HepG2 (cell line): ENCODE data around the gene TGFA. TPM values are rescaled to one million over a fixed set of nuclear protein-coding genes. Genes with fewer than 3 reads are reported as not detected.
A peak's percentile ranks its signal among the peaks of the same experiment; 100 is the strongest.

Experiments used
- CCAR2 ChIP-seq: fragments of 200-400 bp; formaldehyde crosslinking; optimal IDR thresholded peaks from 2 replicates; pipeline ENCODE3; 2018; ENCODE audit warnings: low read depth, mild to moderate bottlenecking, low read length, moderate library complexity
- DMAP1 ChIP-seq: IDR thresholded peaks from 2 replicates; pipeline ENCODE4 v1.6.1; 2016
- HIVEP1 ChIP-seq: sonication (generic); formaldehyde crosslinking; IDR thresholded peaks from 2 replicates; pipeline ENCODE4 v1.4.0; 2020; ENCODE audit warnings: mild to moderate bottlenecking, missing genetic modification reagents
- KLF15 ChIP-seq: sonication (generic); formaldehyde crosslinking; IDR thresholded peaks from 2 replicates; pipeline ENCODE4 v1.8.1; 2023; ENCODE audit warnings: borderline replicate concordance, mild to moderate bottlenecking, inconsistent platforms, missing genetic modification reagents, mixed read lengths
- MTA1 ChIP-seq: sonication (generic); formaldehyde crosslinking; IDR thresholded peaks from 2 replicates; pipeline ENCODE4 v1.4.0; 2020; ENCODE audit warnings: missing genetic modification reagents, mild to moderate bottlenecking, borderline replicate concordance
- NFYC ChIP-seq: IDR thresholded peaks from 2 replicates; pipeline ENCODE4 v1.6.1; 2016; ENCODE audit warnings: missing genetic modification reagents, missing compliant biosample characterization
- RFXANK ChIP-seq: IDR thresholded peaks from 2 replicates; pipeline ENCODE4 v1.6.1; 2016
- ZMYM3 ChIP-seq: sonication (generic); formaldehyde crosslinking; IDR thresholded peaks from 2 replicates; pipeline ENCODE4 v1.5.1; 2020; ENCODE audit warnings: mild to moderate bottlenecking, missing genetic modification reagents
- ZNF552 ChIP-seq: sonication (generic); formaldehyde crosslinking; IDR thresholded peaks from 2 replicates; pipeline ENCODE4 v1.9.0; 2022; ENCODE audit warnings: missing genetic modification reagents, mild to moderate bottlenecking, borderline replicate concordance
- ZNF564 ChIP-seq: sonication (generic); formaldehyde crosslinking; IDR thresholded peaks from 2 replicates; pipeline ENCODE4 v1.8.1; 2023; ENCODE audit warnings: mild to moderate bottlenecking, missing genetic modification reagents
- ZNF720 ChIP-seq: sonication (generic); formaldehyde crosslinking; IDR thresholded peaks from 2 replicates; pipeline ENCODE4 v1.4.0; 2020; ENCODE audit warnings: missing genetic modification reagents
- ZNF737 ChIP-seq: sonication (generic); formaldehyde crosslinking; IDR thresholded peaks from 2 replicates; pipeline ENCODE4 v1.5.0; 2020; ENCODE audit warnings: missing genetic modification reagents, mild to moderate bottlenecking, borderline replicate concordance
- polyA plus RNA-seq, 8 experiments: library from polyadenylated mRNA; depleted of rRNA in 3 of 8; stranded (reverse) in 7 of 8; unstranded in 1 of 8; fragments of >200 nt; fragmentation: Illumina TruSeq in 4 of 8; extraction: Trizol in 4 of 8; gene quantifications; 2 replicates each; pipeline versions ENCODE4 v1.2.1 to v1.2.3, GENCODE V29; 2011 to 2016; ENCODE audit warnings: low read depth in 4 of 8, missing spikeins in 1 of 8, mixed read lengths in 1 of 8; ENCODE audit not compliant: insufficient read depth in 1 of 8
- total RNA-seq, 5 experiments: library from RNA; depleted of rRNA; stranded (reverse); fragments of >200 nt; fragmentation: Illumina TruSeq; extraction: Trizol; gene quantifications; 2 replicates each; pipeline ENCODE4 v1.2.3, GENCODE V29; 2016; ENCODE audit warnings: low read depth in 1 of 5
- TF ChIP-seq, protein P1 (sequence below): sonication (generic); formaldehyde crosslinking; IDR thresholded peaks from 2 replicates; pipeline ENCODE4 v1.4.0; 2020; ENCODE audit warnings: mild to moderate bottlenecking, missing genetic modification reagents
- TF ChIP-seq, protein P2 (sequence below): sonication (generic); formaldehyde crosslinking; conservative IDR thresholded peaks from 2 replicates; pipeline ENCODE4 v1.4.0; 2020; ENCODE audit warnings: mild to moderate bottlenecking, missing genetic modification reagents, moderate library complexity
- TF ChIP-seq, protein P3 (sequence below): sonication (generic); formaldehyde crosslinking; IDR thresholded peaks from 2 replicates; pipeline ENCODE4 v1.9.0; 2021; ENCODE audit warnings: mild to moderate bottlenecking, missing genetic modification reagents
- TF ChIP-seq, protein P4 (sequence below): IDR thresholded peaks from 2 replicates; pipeline ENCODE4 v1.6.1; 2016; ENCODE audit warnings: missing biosample characterization, missing genetic modification reagents, low read depth

Gene TGFA
- total and polyA plus RNA-seq, 2 of the 13 experiments (the other 11 are each of a cell fraction or from before 2014, with no cell fraction given) = 7.8 to 15.3 TPM

DNA sequence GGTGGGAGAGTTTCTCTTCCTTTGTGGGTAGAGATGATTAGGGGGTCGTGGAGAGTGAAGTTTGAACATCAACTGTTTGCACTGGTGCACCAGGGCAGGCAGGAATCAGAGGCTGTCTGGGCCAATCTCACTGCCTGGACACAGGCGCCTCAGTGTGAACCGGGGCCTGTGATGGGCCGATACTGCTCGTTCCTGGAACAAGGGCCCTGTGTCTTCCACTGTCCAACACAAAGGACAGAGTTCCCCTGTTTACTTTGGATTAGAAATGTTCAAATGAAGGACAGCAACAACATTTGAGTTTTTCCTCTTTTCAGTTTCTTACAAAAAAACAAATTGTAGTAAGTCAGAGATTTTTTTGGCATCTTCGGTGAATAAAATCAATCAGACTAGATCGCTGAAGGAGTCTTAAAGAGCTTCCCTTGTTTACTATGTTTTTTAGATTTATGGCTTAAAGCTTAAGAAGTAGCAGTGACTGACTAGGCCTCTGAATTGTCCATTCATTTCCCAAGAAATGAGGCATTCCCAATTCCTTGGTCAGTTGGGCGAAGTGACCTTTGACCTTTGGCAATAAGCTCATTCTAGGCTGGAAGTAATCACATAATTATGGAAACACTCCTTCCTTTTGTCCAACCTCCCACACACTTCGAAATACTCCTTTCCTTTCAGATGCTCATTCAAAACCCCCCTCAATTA, 11.6 kb upstream of the TGFA start (continued):
- TF ChIP-seq RFXANK (CRISPR knock-in tag) (peak; percentile 90; the same call in 1 of the 2 replicates), CCAR2 (no peak), MTA1 (peak; percentile 86; the same call in 1 of the 2 replicates), ZNF552 (CRISPR knock-in tag) (no peak), ZMYM3 (peak; percentile 45; the same call in 1 of the 2 replicates), KLF15 (CRISPR knock-in tag) (no peak), HIVEP1 (CRISPR knock-in tag) (no peak), NFYC (0 out of 2 replicates have a peak, but pooled peaks have one; percentile 16), ZNF564 (CRISPR knock-in tag) (no peak), DMAP1 (peak; percentile 79), ZNF720 (no peak), ZNF737 (CRISPR knock-in tag) (no peak)
- TF ChIP-seq, protein P1, sequence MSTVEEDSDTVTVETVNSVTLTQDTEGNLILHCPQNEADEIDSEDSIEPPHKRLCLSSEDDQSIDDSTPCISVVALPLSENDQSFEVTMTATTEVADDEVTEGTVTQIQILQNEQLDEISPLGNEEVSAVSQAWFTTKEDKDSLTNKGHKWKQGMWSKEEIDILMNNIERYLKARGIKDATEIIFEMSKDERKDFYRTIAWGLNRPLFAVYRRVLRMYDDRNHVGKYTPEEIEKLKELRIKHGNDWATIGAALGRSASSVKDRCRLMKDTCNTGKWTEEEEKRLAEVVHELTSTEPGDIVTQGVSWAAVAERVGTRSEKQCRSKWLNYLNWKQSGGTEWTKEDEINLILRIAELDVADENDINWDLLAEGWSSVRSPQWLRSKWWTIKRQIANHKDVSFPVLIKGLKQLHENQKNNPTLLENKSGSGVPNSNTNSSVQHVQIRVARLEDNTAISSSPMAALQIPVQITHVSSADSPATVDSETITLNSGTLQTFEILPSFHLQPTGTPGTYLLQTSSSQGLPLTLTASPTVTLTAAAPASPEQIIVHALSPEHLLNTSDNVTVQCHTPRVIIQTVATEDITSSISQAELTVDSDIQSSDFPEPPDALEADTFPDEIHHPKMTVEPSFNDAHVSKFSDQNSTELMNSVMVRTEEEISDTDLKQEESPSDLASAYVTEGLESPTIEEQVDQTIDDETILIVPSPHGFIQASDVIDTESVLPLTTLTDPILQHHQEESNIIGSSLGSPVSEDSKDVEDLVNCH (CRISPR knock-in tag) = no peak
- TF ChIP-seq, protein P2, sequence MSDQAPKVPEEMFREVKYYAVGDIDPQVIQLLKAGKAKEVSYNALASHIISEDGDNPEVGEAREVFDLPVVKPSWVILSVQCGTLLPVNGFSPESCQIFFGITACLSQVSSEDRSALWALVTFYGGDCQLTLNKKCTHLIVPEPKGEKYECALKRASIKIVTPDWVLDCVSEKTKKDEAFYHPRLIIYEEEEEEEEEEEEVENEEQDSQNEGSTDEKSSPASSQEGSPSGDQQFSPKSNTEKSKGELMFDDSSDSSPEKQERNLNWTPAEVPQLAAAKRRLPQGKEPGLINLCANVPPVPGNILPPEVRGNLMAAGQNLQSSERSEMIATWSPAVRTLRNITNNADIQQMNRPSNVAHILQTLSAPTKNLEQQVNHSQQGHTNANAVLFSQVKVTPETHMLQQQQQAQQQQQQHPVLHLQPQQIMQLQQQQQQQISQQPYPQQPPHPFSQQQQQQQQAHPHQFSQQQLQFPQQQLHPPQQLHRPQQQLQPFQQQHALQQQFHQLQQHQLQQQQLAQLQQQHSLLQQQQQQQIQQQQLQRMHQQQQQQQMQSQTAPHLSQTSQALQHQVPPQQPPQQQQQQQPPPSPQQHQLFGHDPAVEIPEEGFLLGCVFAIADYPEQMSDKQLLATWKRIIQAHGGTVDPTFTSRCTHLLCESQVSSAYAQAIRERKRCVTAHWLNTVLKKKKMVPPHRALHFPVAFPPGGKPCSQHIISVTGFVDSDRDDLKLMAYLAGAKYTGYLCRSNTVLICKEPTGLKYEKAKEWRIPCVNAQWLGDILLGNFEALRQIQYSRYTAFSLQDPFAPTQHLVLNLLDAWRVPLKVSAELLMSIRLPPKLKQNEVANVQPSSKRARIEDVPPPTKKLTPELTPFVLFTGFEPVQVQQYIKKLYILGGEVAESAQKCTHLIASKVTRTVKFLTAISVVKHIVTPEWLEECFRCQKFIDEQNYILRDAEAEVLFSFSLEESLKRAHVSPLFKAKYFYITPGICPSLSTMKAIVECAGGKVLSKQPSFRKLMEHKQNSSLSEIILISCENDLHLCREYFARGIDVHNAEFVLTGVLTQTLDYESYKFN (CRISPR knock-in tag) = peak; percentile 91
- TF ChIP-seq, protein P3, sequence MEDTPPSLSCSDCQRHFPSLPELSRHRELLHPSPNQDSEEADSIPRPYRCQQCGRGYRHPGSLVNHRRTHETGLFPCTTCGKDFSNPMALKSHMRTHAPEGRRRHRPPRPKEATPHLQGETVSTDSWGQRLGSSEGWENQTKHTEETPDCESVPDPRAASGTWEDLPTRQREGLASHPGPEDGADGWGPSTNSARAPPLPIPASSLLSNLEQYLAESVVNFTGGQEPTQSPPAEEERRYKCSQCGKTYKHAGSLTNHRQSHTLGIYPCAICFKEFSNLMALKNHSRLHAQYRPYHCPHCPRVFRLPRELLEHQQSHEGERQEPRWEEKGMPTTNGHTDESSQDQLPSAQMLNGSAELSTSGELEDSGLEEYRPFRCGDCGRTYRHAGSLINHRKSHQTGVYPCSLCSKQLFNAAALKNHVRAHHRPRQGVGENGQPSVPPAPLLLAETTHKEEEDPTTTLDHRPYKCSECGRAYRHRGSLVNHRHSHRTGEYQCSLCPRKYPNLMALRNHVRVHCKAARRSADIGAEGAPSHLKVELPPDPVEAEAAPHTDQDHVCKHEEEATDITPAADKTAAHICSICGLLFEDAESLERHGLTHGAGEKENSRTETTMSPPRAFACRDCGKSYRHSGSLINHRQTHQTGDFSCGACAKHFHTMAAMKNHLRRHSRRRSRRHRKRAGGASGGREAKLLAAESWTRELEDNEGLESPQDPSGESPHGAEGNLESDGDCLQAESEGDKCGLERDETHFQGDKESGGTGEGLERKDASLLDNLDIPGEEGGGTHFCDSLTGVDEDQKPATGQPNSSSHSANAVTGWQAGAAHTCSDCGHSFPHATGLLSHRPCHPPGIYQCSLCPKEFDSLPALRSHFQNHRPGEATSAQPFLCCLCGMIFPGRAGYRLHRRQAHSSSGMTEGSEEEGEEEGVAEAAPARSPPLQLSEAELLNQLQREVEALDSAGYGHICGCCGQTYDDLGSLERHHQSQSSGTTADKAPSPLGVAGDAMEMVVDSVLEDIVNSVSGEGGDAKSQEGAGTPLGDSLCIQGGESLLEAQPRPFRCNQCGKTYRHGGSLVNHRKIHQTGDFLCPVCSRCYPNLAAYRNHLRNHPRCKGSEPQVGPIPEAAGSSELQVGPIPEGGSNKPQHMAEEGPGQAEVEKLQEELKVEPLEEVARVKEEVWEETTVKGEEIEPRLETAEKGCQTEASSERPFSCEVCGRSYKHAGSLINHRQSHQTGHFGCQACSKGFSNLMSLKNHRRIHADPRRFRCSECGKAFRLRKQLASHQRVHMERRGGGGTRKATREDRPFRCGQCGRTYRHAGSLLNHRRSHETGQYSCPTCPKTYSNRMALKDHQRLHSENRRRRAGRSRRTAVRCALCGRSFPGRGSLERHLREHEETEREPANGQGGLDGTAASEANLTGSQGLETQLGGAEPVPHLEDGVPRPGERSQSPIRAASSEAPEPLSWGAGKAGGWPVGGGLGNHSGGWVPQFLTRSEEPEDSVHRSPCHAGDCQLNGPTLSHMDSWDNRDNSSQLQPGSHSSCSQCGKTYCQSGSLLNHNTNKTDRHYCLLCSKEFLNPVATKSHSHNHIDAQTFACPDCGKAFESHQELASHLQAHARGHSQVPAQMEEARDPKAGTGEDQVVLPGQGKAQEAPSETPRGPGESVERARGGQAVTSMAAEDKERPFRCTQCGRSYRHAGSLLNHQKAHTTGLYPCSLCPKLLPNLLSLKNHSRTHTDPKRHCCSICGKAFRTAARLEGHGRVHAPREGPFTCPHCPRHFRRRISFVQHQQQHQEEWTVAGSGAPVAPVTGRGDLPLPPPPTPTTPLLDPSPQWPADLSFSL (CRISPR knock-in tag) = no peak
- TF ChIP-seq, protein P4, sequence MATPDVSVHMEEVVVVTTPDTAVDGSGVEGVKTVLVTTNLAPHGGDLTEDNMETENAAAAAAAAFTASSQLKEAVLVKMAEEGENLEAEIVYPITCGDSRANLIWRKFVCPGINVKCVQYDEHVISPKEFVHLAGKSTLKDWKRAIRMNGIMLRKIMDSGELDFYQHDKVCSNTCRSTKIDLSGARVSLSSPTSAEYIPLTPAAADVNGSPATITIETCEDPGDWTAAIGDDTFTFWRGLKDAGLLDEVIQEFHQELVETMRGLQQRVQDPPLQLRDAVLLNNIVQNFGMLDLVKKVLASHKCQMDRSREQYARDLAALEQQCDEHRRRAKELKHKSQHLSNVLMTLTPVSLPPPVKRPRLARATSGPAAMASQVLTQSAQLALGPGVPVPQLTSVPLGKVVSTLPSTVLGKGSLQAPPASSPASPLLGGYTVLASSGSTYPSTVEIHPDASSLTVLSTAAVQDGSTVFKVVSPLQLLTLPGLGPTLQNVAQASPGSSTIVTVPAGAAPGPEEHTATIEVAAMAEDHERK (CRISPR knock-in tag) = no peak
